Renal cortical epithelial cell (primary cell): ENCODE results near the gene DDX25. TPM values are rescaled to one million over a fixed set of nuclear protein-coding genes. Genes with fewer than 3 reads are reported as not detected.
"Not testable (repeated sequence)": the region's sequence is repeated elsewhere in the genome, so short reads cannot be mapped to it uniquely, and the experiment has no call there.

Experiments
- DNase-seq: peaks from one replicate; pipeline ENCODE4 v3.0.0-alpha.2; 2011; ENCODE audit warnings: low read depth
- total RNA-seq: library from RNA; depleted of rRNA; stranded (reverse); fragments of >200 nt; gene quantifications from 2 replicates; pipeline ENCODE4 v1.2.3, GENCODE V29; 2014

The DDX25 gene
- 0.10 TPM in 1 of 2 replicates, not detected in the other for total RNA-seq

DNA sequence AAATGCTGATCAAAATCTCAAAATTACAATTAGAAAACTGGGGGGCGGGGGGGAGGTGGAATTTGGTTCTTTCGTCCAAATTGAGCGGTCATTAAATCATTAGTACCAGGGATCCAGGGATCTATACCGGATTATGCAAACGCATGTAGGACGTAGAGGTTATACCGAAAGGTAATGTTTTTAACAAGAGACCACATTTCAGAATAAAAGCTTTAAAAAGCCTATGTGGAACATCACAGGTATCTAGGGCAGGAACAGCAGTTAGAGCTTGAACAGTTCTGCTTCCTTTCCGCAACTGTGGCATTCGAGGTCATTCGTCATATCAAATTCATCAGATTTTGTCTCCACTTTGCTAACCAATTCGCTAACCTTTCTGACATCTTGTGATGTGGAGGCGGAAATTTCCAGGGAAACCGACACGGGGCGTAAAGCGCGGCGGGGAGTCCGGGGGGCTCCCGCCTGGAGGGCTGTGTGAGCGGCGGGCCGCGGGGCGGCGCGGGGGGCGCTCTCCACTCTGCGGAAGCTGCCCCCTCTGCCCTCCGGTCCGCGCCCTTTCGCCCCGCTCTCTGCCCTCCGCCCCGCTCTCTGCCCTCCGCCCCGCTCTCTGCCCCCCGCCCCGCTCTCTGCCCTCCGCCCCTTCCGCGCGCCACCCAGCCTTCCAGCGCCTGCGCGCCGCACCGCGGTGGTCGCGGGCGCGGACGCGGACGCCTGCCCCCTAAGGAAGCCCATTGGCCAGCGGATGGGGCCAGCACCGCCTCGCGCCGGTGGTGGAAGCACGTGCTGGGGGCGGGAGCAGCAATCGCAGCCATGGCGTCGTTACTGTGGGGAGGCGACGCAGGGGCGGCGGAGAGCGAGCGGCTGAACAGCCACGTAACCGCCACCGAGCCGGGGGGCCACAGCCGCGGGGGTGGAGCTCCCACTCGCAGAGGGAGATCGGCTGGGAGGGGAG is at the start of gene DDX25:
Gene DDX25, plus strand, starts transcription at position 798 of the 949 bp plus-strand sequence. Its CDS starts 10 bp downstream, at position 808.
- no peak for DNase-seq

DNA sequence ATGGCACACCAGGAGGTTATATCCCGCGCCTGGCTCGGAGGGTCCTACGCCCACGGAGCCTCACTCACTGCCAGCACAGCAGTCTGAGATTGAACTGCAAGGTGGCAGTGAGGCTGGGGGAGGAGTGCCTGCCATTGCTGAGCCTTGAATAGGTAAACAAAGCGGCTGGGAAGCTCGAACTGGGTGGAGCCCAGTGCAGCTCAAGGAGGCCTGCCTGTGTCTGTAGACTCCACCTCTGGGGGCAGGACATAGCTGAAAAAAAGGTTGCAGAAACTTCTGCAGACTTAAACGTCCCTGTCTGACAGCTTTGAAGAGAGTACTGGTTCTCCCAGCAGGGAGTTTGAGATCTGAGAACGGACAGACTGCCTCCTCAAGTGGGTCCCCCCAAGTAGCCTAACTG is 46.6 kb upstream of the DDX25 start:
- not testable (repeated sequence) for DNase-seq

DNA sequence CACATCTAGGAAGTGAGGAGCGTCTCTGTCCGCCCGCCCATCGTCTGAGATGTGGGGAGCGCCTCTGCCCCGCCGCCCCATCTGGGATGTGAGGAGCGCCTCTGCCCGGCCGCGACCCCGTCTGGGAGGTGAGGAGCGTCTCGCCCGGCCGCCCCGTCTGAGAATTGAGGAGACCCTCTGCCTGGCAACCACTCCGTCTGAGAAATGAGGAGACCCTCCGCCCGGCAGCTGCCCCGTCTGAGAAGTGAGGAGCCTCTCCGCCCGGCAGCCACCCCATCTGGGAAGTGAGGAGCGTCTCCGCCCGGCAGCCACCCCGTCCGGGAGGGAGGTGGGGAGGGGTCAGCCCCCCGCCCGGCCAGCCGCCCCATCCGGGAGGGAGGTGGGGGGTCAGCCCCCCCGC is 41.5 kb upstream of the DDX25 start:
- DNase-seq: not testable (repeated sequence)

DNA sequence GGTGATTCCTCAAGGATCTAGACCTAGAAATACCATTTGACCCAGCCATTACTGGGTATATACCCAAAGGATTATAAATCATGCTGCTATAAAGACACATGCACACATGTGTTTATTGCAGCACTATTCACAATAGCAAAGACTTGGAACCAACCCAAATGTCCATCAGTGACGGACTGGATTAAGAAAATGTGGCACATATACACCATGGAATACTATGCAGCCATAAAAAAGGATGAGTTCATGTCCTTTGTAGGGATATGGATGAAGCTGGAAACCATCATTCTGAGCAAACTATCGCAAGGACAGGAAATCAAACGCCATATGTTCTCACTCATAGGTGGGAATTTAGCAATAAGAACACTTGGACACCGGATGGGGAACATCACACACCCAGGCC is 39.0 kb upstream of the DDX25 start:
- DNase-seq: not testable (repeated sequence)

DNA sequence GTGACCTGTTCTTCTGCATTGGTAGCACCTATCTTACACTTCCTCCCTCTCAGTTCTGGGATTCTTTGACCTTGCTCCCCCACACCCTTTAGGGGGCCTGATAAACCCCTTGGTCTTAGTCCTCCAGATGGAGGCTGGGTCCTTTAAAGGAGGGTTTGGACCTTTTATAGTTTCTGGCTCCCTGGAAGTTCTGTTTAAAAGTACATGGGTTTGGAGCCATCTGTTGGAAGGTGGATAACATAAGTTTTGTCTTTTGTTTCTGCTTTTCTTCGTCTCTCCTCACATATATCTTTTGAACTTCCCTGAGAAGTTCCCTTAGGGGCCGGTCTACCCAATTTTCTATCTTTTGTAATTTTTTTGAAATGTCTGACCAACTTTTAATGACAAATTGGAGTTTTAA is 34.8 kb upstream of the DDX25 start:
- no peak for DNase-seq

DNA sequence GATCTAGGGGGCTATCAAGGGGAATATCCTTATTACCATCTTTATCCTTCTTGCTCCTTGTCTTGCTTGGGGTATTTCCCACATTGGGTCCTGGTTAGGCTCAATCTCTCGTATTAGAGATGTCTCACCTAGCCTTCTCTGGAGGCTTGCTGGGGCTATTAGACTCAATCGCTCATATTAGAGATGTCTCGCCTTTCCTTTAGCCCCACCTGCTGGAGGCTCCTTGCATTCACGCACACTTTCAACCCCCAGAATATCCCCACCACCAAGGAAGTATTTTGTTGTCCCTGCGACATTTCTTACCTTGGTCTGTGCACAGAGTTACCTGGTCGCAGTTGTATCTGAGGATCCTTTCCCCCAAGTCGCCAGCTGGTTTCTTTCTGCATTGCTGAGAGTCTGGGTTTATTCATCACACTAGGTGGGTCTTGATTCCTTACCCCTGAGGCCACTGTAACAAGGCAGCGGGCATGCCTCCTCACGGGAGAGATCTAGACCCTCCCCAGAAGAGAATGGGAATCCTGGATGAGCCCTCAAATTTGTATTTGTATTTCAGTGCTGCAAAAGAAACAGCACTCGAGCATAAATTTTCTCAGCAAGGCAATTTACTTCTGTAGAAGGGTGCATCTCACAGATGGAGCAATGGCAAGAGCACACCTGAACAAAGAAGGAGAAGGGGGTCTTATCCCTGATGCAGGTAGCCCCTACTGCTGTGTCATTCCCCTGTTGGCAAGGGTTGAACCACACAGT is 32.7 kb upstream of the DDX25 start:
- no peak for DNase-seq

DNA sequence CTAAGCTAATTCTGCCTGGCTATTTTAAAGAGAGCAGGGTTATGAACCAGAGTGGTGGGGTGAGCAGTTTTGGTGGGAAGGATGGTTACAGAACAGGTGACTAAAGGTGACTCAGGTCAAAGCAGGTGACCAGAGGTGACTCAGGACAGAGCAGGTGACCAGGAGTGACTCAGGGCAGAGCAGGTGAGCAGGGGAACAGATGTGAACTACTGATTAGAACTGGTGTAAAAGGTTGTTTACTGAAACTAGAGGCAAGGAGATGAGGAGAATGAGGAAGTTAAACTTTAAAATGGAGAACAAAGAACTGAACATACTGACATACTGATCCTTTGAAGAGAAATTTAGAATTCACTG is 32.2 kb upstream of the DDX25 start:
- DNase-seq: no peak

DNA sequence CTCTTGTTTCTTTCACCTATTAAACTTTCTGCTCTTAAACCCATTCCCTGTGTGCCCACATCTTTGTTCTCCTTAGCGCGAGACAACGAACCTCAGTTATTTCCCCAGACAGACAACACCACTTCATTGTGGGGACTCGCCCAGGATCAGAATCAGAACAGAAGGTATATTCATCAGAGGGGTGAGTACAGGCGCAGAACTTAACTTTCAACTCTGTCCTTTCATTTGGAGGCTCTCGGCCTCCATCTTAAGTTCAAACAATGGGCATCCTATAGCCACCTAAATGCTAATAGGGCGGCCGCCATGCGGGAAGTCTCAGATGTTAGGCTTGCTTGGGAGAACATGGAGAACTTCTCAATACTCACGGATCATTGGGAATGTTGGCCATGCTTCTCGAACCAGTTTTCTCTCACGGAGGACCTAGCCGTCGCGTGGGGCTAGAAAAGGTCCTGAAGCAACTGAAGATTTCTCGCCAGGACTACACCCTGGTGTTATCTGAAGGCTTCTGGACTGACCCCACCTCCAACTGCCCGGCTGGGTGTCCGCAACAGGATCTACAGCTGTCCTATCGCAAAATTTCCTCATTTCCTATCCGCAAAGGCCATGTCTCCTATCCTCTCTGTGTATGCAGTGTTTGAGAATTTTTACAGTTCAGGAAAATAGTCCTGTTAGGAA is 30.3 kb upstream of the DDX25 start:
- no peak for DNase-seq

DNA sequence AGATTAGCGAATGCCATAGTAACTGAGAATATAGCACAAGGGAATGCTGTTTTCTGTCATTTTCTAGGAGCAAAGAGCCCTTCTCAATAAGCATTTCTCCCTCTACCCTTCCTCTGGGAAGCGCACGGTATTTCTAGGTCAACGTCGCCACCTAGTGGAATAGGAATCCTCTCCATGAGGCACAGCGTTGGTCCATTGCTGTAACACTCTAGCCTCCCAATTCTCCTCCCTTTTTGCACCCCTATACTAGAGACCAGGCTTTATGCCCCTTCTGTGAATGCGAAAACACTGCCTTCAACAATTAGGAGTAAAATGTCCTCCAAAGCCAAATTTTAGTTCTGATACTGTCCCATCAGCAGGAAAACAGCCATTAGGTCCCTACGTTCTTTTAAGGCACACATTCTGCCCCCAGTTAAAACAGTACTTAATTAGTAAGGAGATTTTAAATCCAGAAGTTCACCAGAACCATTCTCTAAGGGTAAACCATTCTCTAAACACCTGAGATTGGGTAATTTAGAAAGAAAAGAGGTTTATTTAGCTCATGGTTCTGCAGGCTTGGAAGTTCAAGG is 29.7 kb upstream of the DDX25 start:
- DNase-seq: peak; percentile 61

DNA sequence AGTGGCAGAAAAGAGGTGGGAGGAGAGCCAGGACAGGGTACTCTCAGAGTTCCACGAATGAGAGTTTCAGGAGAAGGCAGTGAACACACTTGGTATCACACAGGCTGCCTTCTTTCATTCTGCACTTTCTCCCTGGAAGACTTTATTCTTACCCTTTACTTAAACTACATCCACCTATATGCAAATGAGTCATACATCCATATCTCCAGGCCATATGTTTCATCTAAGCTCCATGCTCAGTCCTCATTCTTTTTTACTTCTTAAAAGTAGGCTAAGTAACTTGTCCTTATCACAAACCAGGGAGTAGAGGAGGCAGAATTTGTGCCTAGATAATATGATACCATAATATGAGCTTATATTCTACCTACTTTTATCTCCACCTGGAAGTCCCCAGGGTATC is 23.0 kb upstream of the DDX25 start:
- DNase-seq: no peak

DNA sequence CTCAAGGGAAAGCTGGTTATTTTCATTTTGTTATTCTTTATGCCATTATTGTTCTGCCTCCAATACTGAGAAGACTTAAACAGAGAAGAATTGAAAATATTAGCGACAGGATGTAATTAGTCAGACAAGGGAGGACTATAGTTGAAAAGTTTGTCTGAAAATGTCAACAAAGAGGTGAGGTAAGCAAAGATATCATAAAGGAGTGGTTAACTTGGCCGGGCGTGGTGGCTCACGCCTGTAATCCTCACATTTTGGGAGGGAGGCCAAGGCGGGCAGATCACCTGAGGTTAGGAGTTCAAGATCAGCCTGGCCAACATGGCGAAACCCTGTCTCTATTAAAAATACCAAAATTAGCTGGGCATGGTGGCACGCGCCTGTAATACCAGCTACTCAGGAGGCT is 20.9 kb upstream of the DDX25 start:
- no peak for DNase-seq

DNA sequence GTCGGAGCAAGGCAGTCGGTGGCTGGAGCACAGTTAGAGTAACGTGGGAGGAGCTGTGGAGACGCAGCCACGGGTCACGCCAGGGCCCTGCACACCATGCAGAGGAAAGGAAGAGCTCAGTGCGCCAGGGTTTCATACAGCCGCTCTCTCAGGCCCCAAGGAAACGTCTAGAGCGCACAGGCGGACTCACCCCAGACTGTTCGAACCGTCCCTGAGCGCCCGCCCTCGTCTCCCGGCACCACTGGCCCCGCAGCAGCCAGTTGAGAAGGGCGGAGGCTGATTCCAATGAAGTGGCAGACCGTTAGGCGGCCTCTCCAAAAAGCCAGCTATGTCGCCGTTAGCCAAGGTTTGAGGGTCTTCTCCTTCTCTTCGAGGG is 17.3 kb upstream of the DDX25 start:
- peak; percentile 25 for DNase-seq

DNA sequence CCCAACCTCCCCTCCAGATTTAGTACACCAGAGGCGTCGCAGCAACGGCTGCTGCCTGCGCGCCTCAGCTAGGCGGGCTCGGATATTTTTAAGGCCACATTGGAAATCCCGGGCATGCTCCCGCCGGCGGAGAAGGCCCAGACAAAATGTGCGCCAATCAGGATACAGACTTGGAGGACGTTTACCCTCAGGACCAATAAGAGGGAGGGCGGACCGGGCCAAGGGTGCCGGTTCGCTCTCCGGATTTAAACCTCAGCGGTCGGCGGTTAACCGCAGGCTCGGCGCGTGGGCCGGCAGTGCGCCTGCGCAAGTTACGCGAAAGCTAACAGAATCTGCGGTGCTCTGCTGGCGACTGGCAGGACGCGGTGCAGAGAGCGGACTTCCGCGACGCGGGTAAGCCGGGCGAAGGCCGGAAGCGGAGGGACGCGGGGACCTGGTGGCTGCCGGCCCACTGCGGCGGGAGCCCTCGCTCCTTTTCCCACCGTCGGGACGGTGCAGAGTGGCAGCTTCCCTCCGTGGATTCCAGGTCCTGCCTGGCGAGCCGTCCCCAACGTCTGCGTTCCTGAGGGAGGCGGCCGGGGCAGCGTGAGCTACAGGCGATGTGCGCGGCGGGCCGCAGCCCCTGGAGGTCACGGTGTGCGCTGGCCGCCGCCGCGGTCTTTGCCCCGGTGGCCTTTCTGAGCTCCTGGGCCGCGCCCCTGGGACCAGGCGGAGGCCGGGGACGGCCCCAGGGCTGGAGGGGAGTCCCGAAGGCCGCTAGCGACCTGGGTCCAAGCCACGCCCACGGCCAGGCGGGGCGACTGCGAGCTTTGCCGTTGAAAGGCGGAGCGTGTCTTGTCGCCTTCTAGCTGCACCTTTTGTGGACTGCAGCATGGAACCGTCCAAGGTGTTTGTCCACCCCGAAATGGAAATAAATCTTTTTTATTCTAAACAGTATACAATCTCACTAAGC is 16.7 kb upstream of the DDX25 start, which contains the start of gene HYLS1:
Gene HYLS1, plus strand, starts transcription at position 296 of the 952 bp plus-strand sequence. CDS start 11,701 bp downstream, outside the sequence.
- DNase-seq: peak; percentile 93

DNA sequence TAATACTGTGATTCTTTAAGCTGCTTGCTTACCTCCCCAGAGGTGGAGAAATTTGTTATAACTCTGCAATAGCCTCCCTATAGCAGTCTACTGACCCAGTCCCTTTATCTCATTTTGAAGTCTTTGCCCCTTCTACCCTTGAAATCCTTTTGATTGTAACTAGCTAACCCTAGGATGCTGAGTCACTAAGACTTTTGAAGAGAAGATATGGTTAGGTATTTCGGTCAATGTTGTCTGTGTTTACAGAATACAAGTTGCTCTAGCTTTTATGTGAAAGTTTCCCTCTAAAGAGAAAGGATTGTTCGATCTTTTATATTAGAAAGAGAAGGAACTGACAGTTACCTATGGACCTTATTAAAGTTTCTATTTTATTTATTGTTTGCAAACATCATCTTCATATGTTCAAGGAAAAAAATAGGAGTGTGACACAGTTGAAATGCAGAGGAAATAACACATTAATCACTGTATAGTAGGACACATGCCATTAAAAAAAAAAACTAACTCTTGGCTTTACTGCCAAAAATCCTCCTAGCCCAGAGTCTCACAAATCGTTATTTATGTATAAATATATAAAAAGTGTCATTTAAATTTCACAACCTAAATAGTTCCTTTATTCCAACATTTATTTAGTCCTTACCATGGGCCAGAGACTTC is 13.7 kb upstream of the DDX25 start:
- no peak for DNase-seq

DNA sequence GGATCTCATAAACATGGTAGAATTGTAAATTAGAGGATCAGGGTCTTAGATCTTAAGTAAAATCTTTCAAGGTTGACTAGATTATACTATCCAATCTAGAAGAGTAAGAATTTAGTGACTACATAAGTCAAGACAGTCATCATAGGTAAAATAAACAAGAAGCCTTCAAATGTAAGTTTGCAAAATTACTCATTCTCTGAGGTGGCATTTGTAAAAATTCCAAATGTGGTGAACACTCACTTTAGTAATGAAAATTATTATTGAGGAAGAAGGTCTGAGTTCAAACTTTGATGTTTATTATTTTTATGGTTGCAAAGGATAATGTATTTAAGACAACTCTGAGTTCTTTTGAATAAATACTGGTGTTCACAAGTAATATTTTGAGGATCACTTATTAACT is 12.2 kb upstream of the DDX25 start:
- DNase-seq: peak; percentile 26

DNA sequence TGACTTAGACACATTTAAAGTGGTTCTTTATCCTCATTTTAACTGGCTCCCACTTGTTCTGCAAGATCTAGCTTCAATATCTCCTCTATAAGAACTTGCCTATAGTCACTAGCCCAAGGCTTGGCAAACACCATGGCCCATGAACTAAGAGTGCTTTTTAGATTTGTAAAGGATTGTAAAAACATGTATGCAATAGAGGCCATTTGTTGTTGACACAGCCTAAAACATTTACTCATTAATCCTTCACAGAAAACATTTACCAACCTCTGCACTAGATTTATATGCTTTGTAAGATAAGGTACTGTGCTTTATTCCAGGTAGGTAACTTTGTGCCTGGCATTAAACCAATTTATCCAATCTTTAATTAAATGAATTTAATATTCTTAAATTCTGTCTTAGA is 11.3 kb upstream of the DDX25 start:
- DNase-seq: peak; percentile 25

DNA sequence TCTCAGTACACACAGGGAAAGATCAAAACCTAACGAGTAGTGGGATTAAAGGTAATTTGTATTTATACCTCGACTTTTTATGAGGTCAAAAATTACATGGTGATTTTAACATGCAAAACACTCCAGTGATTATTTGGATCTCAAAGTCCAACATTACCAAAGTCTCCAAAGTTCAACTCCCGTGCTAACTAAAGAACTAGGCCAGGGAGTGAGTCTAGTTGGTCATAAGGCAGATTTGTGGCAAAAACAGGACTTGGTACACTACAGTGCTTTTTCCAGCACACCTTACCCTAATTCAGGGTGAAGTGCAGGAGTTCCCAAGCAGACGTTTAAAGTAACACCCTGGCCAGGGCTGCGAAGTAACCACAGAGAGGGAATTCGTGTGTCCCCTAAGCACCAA is 2.4 kb upstream of the DDX25 start:
- DNase-seq: no peak

DNA sequence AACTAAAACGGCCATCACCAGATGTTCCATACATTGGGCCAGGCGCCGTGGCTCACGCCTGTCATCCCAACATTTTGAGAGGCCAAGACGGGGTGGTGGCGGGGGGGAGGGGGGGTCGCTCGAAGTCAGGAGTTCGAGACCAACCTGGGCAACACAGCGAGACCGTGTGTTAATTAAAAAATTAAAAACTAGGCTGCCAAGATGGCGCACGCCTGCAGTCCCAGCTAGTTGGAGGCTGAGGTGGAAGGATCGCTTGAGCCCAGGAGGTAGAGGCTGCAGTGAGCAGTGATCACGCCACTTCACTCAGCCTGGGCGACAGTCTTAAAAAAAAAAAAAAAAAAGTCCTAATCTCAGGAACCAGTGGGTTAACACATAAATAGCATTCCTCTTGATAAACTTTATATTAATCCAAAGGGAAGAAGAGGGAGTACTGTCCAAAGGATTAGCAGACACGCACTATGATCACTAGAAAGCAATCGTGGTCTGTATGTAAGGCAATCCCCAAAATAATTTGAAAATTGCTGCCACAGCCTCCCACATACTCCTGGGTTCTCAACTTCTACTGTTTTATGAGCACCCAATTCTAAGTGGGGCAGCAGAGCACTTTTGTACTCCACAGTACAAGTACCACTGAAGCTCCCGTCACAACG is 1.9 kb upstream of the DDX25 start:
- DNase-seq: no peak

DNA sequence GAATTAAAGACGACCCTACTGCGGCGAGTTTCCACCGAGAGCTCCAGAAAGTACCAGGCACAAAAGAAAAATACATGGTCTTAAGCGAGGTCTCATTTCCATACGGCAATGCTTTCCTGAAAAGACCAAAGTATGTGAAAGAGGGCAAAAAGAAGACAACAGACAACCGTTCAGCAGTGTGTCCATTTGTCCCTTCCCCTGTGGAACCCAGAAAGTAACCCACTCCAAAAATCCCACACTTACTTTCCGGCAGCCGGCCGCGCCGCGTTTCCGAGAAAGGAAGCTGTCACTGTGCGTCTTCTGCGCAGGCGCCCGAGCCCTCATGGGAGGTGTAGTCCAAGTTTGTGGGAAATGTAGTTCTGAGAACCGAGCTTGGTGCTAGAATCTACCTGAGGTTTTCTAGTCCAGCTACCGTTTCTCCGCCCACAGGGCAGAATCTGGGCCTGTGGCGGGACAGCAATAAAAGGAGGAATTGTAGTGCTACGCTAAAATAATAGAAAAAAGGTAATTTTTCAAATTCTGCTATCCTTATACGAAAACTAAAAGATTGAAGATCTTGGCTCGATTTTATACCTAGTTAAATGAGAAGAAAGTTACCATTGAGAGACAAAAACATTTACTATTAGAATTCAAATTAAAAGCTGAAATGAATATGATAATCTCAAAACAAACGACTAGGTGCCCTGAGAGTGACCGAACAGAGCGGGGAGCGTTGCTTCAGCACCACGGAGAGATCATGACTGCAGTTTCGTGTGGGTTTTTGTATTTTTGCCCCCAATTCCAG is 1.2 kb upstream of the DDX25 start, which contains the start of gene PUS3:
Gene PUS3, minus strand, starts transcription at position 280 of the 784 bp plus-strand sequence. CDS start 6,922 bp downstream, outside the sequence.
- DNase-seq: peak; percentile 76
